GM19463 (cell line): ENCODE results near the gene RNF225.
"Not testable (repeated sequence)": the region's sequence is repeated elsewhere in the genome, so short reads cannot be mapped to it uniquely, and the experiment has no call there.

Experiments used
- ATAC-seq: cut with Tn5 transposase; IDR thresholded peaks from one replicate; pipeline ENCODE4 v1.9.1; 2021; ENCODE audit warnings: mild to moderate bottlenecking, moderate library complexity; ENCODE audit not compliant: unreplicated experiment

RNF225 gene

DNA sequence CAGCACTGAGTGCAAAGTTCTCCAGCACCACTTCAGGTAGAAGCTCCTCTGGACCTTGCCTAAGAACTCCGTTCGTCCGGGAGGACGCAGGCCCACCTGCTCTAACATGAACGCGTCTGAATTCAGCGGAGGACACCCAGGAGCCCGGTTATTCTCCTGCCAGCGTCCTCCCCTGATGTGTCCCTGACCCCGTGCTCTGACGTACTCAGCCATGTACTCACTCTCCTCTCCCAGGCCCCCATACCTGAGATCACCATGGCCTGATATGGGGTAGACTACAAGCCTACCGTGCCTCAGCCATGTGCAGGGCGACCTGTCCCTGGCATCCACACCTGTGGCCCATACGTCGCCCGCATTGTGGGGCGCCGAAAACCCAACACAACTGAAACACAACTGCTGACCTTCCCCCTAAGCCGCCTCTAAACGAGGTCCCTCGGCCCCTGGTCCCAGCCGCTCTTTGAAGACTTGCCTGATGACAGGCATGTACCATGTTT lies 12.2 kb downstream of the RNF225 start:
- ATAC-seq: no peak

DNA sequence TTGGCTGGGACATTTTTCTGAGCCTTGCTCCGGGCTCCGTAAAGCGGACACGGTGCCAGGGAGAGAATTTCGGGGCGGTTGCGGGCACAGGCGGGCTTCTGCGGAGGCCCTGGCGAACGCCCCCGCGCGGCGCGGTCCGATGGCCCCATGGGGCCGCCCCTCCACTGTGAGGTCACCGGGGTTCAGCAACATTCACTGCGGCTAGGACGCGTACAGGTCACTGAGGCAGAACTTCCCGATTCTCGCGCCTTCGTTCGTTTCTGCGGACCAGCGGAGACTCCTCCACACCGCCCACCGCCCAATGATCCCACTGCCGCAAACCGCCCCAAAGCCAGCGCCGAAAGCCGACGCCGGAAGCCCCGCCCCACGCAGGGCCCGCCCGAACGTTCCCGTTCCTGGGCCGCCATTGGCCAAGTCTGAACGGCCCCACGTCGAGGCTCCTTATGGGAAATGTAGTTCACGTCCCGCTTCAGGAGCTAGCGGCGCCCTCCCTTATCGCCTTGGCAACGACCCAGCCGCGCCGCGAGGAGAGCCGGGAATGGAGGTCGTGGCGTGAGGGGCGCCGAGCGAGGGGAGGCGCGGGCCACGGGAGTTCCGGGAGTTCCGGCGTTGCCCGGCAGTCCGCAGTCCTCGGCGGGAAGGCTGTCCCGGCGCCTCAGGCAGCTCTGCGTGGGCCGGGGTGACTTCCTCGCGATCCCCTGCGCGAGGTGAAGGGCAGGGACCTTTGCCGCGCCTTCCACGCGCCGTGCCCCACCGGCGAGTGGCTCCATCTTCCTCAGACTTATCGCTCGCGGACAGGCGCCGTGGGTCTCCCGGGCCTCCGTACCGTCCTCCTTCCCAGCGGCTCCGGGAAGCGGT lies 12.9 kb downstream of the RNF225 start, which contains the start of gene ZNF584:
Gene ZNF584, plus strand, starts transcription at position 498 of the 858 bp plus-strand sequence. CDS start 499 bp downstream, outside the sequence.
- peak; percentile 93 for ATAC-seq

DNA sequence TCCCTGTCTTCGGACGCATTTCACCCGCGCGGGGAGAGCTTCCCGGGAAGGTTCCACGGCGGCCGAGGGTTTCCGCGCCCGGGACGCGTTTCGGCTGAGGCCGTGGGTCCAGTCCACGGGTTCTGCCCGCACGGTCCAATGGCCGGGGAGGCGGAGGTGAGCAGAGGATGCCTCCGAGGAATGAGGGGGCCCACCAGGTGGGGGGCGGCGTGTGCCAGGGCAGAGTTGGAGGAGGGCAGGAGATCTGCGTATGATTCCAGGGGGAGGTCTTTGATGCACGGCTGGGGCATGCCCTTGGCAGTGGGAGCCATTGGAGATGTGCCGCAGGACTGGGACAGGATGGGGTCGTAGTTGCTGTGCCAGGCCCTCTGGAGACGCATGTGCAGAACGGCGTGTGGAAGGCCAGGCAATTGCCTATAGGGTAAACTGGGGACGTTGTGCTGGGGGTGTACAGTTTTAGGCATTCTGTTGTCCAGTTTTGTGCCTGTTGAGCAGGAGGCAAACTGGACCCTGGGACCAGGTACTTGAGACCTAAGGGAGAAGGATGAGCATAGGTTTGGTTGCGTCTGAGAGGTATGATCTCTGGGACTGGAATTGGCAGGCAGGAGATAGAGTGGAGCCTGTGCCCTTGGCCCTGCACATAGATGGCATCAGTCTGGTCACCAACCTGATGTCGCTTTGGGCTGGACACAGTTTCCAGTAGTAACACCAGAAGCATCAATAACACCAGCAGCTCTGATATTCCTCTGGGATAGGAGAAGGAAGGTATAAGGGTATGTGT lies 13.7 kb downstream of the RNF225 start:
- ATAC-seq: no peak

DNA sequence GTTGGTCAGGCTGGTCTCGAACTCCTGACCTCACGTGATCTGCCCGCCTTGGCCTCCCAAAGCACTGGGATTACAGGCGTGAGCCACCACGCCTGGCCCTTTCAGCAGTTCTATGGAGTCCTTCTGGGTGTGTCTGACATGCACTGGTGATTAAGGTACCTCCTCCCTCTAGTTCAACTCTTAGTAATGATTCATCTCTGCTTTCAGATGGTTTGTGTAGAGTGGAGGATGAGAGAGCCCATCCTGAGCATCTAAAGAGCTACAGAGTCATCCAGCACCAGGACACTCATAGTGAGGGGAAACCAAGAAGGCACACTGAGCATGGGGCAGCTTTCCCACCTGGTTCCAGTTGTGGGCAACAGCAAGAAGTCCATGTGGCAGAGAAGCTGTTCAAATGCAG lies 21.1 kb downstream of the RNF225 start:
- no peak for ATAC-seq

DNA sequence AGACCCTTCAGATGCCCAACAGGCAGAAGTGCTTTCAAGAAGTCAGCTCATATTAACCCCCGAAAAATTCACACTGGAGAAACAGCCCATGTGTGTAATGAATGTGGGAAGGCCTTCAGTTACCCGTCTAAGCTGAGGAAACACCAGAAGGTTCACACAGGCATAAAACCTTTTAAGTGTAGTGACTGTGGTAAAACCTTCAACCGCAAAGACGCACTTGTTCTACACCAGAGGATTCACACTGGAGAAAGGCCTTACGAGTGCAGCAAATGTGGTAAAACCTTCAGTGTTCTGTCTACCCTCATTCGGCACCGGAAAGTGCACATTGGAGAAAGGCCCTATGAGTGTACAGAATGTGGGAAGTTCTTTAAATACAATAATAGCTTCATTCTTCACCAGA lies 21.6 kb downstream of the RNF225 start:
- no peak for ATAC-seq

DNA sequence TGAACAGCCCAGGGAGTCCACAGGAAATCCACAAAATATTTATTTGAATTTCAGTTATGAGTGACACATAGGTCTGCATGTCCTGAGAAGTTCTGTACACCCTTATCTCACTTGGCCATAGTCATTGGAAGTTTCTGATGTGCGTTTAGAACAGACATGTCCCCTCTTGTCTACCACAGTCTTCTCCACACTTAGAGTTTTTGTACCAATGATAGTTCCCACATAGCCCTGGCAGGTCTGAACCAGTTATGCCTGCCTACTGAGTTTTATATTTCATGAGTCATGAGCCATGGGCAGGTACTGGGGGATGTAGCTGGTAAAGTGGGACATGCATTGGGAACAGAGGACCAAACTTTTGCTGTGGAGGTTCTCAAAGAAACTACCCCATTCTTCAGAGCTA lies 33.2 kb downstream of the RNF225 start:
- ATAC-seq: no peak

DNA sequence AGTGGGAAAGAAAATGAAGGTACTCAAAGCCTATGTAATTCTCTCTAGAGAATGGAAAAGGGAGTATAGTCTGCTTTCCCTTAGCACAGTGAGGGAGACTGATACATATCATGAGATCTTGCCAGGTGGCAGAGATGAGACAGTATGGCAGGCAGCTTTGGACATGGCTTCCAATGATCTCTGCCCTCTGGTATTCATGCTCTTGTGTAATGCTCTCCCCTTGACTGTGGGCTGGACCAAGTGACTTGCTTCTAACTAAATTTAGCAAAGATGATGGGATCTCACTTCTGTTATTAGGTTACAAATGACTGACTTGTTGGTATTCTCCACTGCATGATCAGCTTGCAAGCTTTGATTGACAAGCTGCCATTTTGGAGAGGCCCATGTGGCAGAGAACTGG lies 34.3 kb downstream of the RNF225 start:
- ATAC-seq: no peak

DNA sequence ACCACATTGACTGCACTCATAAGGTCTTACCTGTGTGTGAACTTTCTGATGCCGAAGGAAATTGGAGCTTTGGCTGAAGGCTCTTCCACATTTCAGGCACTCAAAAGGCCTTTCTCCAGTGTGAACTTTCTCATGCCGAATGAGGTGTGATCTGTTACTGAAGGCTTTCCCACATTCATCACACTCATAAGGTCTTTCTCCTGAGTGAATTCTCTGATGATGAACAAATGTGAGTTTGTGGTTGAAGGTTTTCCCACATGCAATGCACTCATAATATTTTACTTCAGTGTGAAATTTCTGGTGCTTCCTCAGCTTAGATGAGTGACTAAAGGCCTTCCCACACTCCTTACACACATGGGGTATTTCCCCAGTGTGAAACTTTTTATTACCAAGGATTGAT lies 38.8 kb downstream of the RNF225 start:
- no peak for ATAC-seq

DNA sequence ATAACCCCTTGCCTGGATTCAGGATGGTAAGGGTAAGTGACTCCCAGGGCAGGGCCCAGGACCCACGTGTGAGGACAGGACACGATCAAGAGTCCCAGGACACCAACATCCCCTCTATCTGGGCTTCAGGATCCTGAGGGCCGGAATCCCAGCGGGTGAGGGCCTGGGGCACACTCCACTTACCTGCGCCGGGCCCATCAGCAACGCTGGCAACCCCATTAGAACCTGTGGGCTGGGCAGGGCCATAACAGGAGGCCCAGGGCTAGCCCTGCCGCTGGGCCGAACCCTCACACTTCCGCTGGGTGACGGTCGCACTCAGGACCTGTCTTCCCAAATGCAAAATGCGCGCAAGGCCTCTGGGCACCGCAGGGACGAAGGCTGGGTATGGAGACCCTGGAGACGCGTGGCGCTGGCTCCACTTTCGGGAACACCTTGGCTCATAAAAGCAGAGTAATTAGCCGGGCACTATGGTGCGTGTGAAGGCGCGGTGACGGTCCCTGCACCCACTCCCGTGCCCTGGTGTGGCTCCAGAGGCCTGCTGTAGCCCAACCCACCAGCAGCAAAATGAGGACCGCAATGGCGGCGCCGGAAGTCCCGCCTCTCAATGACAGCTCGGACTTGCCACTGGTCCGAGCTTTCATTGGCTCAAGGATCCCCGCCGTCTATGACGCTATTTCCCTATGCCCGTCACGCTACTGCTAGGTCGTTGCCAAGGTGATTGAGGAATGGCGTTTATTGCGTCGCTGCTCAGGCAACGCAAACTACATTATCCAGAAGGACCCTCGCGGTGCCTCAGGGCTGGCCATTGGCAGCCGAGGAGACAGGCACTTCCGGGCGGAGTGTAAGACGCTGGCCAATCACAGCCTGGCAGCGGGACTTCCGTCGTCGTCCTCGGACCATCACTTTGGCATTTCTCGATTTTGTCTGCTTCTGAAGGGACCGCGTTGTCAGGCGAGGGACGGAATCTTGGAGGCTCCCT lies 44.4 kb downstream of the RNF225 start, which contains the start of gene ZNF132:
Gene ZNF132, minus strand, starts transcription at position 578 of the 979 bp plus-strand sequence. Its CDS starts 332 bp downstream, at position 246.
- peak; percentile 95 for ATAC-seq

DNA sequence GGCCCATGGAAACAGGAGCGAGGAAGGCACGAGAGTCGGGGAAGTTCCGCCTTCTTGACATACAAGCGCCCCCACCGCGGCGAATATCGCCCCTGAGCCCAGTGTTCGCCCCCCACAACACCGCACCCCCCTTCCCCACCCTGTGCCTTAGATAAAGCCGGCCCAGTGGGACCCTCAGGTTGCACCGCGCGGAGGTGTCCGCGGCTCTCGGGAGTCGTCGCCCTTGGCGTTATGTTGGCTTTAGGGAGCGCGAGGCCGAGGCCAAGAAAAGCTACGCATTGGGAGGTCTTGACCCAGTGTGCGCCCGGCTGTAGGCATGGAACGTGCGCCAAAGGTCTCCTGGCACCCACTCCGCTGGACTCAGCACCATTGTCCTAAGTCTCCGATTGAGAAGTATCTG lies 45.1 kb downstream of the RNF225 start:
- ATAC-seq: no peak

DNA sequence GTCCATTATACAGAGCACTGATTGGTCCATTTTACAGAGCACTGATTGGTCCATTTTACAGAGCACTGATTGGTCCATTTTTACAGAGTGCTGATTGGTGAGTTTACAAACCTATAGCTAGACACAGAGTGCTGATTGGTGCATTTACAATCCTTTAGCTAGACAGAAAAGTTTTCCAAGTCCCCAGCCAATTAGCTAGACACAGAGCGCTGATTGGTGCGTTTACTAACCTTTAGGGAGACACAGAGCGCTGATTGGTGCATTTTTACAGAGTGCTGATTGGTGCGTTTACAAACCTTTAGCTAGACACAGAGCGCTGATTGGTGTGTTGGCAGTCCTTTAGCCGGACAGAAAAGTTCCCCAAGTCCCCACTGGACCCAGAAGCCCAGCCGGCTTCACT lies 47.5 kb downstream of the RNF225 start:
- ATAC-seq: not testable (repeated sequence)
